Mammary epithelial cell (primary cell): Measurements from ENCODE around the gene VPS37C.

ENCODE experiments used
- CTCF ChIP-seq, 2 donors: IDR thresholded peaks in 1 of 2; conservative IDR thresholded peaks in 1 of 2; 2 replicates each; pipeline ENCODE4 v1.5.1; 2011 to 2012; ENCODE audit warnings: inconsistent platforms in 2 of 2, low read length in 2 of 2, mild to moderate bottlenecking in 2 of 2, control low read depth in 1 of 2, low read depth in 1 of 2; ENCODE audit not compliant: insufficient read depth in 1 of 2; ENCODE audit errors: extremely low read depth in 1 of 2
- EZH2 ChIP-seq: IDR thresholded peaks from 2 replicates; pipeline ENCODE4 v1.6.1; 2012; ENCODE audit warnings: low read length, inconsistent platforms, borderline replicate concordance

- TF ChIP-seq CTCF (conservative IDR thresholded peaks at IDR 0.05 in 1 of 2, IDR thresholded peaks at IDR 0.05 in 1 of 2; ENCODE audit: extremely low read depth in 1 of 2, insufficient read depth in 1 of 2, low read depth in 1 of 2, low read length in 2 of 2): no peak
- TF ChIP-seq EZH2: no peak
Observed at GRCh38 chr11:61109671-61110070, 51.6 kb downstream of the VPS37C start.
